SKM-1 (cell line): ENCODE data around the gene ZNF70.

Source experiments
- DNase-seq: peaks from one replicate; lab custom pipeline; 2025; ENCODE audit not compliant: unreplicated experiment; lab: John Stamatoyannopoulos, UW

ZNF70 gene

DNA sequence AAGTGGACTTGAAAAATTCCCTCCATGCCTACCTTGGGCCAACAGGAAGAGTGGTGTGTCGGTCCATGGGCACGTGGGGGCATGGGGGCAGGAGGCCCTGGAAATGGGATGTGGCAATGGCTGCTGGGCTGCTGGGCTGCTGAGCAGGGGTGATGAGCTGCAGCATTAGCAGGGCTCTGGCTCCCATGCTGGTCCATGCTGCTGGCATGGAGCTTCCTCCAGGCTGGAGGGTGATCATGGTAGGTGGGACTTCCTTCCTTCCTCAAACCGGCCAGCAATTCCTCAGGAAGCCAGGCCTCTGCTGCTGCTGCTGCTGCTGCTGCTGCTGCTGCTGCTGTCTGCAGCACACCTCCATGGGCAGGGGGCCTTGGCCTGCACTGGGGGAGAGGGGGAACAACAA lies 55.8 kb downstream of the ZNF70 start:
- no peak for DNase-seq

DNA sequence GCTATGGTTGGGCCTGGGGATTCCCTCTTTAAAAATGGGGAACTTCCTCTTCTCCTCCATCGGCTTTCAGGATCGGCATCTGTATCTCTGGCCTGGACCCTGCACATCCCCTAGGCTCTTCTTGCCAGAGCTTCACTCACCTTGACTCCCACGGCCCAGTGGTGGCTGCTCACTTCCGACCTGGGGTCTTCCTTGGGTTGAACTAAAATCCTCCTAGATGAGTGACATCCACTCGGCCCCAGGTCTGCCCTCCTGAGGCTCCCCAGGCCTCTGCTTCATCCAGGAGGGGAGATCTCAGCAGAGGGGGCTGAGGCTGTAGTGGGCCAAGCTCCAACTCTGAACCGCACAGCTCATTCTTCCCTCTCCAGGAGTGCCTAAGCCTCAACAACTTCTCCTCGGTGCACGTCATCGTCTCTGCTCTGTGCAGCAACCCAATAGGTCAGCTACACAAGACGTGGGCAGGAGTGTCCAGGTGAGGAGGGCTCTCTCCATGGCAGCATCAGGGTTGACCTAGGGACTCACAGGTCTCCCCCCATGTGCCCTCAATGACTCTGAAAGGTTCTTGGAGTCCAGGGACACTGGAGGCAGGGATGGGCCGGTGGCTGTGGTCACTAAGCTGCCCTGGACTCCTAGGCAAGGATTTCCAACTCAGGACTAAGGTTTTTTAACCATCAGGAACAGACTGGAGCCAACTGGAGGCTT lies 56.8 kb downstream of the ZNF70 start:
- DNase-seq: no peak

DNA sequence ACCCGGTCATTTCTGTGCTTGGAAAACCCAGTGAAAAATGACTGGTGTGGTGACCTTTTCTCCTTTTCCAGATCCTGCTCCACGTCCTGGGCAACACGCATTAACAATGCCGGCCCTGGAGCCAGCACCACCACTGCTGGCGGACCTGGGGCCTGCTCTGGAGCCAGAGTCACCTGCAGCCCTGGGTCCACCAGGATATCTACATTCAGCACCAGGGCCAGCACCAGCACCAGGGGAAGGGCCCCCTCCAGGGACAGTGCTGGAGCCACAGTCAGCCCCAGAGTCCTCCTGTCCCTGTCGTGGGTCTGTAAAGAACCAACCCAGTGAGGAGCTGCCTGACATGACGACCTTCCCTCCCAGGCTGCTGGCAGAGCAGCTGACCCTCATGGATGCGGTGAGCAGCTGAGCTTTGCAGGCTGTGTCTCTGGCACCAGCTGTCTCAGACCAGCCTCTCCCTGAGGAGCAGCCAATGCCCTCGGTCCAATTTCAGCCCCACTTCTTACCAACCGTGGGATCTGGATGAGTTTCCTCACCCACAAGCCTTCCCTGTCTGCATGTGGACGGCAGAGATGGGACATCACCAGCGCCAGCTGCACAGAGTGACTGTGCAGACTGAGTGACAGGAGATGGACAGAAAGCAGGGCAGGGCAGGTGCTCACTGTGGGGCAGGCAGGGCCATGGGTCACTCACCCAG lies 58.2 kb downstream of the ZNF70 start:
- no peak for DNase-seq

DNA sequence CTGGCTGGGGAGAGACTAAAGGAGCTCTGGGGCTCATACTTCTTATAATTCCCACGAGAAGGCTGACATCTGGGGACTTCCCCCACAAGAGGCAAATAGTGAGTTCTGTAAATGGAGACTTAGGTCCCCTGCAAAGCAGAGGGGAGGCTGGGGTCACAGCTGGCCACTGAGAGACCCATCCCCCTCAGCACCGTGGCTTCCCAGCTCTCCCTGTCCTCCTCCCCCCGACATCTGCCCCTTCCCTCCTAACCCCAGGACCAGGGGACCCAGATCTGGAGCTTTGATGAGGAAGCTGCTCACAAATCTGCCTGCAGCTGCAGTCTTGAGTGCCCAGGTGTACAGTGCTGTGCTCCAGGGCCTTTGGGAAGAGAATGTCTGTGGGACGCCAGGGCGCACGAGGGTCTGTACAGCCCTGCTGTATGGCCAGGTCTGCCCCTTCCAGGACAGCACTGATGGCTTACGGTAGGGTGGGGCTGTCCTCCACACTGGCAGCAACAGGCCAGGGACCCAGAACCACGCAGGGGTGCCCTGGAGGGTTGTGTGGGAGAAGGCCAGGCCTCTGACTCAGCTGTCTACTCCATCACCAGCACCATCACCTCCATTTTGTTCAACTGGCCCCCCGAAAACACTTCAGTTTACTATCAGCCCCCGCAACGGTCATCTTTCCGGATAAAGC lies 59.0 kb downstream of the ZNF70 start:
- no peak for DNase-seq

DNA sequence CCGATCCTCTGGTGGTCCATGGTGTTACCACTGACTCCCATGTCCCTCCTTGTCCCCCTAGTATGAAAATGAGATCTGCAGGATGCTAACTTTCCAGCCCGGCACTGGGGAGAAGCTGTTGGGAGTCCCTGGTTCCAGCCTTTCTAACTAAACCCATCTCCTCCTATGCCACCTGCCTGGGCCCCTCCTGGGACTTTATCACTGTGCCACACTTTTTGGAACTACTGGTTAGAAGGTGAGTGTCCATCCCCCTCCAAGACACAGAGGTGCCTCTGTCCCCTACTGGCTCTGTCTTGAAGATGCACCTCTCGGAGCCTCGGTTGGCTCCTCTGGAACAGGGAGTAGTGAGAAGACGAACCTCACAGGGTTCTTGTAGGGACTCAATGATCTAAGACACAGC lies 60.2 kb downstream of the ZNF70 start, which contains the start of gene RGL4:
Gene RGL4 (plus strand): TSS at position 301 of the 400 bp plus-strand sequence. CDS start 1,018 bp downstream, outside the sequence.
- DNase-seq: no peak

DNA sequence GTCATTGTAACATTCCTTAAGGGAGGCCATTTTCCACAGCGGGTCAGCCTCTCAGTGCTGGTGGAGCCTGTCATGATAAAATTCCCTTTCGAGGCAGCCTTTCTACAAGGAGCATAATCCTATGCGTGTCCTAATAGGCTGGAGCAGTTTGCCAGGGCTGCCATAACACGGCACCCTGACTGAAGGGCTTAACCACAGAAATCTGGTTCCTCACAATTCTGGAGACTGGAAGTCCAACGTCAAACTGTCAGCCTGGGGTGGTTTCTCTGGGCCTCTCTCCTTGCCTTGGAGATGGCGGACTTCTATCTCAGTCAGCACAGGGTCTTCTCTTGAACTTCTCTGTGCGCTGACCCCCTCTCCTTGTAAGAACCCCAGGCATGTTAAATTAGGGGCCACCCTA lies 61.5 kb downstream of the ZNF70 start:
- no peak for DNase-seq
